Endothelial cell of hepatic sinusoid (primary cell): ENCODE measurements around the gene EHD4.

Experiments used
- in situ Hi-C: cut with HindIII; loops from 2 replicates; pipeline ENCODE4 v1.10.0; 2017; ENCODE audit warnings: low sequenced_read_pairs

Gene EHD4

DNA sequence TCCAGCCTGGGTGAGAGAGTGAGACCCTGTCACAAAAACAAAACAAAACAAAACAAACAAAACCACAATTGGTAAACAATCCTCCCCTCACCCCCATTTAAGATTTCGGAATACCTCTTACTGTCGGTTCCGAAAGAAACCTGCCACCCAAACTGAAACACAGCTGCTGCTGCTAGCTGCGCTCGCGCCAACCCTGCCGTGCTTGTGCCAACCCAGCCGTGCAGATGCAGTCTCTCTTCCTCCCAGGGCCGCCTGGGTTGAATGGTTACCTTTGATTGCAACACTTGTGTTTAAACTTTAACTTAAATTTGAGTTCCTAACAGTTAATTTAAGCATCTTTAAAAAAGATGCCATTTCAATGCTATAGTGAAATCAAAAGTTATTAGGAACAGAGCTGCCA lies 50.0 kb downstream of the EHD4 start:
- in situ Hi-C loops = no loop called here

DNA sequence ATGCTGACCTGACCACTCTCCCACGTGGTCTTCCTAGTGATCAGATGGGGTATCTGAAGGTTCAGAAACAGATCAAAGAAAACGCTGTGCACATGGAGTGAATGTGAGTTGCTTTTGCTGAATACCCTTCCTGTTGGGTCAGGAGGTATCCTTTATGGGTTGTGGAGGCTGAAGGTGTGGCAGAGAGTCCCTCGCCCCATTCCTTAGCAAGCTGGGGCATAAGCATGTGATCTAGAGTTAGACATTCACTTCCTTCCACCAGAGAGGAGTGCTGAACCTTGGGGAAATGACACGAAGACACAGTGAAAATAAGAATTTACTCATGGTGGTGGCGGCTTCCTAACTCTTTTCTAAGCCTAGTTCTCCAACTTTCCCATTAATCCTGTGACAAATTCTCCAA lies 50.7 kb downstream of the EHD4 start:
- in situ Hi-C loops = no loop called here

DNA sequence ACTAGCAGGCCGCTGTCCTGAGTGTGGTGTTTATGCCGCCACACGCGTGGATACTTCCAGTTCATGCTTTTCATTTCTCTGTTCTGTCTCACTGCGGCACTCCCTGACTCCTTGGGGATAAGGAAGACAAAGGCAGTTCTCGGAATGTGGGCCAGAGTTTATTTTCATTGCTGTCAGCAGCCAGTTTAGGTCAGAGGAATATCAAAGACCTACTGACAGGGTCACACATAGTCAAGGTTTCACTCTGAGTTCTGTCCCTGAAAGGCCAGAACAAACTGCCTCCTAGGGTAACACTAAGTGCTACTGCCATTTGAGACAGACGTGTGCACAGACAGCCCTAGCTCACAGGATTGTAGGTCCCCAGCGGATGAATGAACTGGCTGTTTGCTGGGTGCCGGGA lies 51.2 kb downstream of the EHD4 start:
- in situ Hi-C loops = no loop called here

DNA sequence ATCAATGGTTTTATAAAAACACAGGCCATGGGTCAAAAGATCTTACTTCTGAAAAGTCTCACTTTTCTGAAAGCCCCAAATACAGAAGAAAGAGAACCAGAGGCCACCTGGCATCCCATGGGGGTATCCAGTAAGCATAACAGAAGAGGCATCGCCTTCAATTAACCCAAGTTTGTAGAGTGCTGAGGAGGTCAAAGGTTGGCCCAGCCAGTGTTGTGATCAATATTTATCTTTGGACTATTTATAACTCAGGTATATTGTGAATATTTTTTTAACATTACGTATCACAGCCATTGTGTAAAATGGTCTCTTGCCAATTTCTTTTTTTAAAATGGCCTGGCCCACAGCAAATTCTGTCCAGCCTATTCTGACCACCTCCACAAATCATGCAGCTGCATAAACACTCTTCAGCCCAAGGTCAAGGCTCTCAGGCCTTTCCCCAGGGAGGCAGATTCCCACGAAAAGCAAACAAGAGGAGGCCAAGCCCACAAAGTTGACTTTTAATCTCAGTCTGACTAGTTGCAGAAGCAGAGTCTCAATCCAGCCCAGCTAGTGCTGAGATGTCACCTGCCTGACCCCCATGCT lies 52.3 kb downstream of the EHD4 start:
- in situ Hi-C loops = no loop called here

DNA sequence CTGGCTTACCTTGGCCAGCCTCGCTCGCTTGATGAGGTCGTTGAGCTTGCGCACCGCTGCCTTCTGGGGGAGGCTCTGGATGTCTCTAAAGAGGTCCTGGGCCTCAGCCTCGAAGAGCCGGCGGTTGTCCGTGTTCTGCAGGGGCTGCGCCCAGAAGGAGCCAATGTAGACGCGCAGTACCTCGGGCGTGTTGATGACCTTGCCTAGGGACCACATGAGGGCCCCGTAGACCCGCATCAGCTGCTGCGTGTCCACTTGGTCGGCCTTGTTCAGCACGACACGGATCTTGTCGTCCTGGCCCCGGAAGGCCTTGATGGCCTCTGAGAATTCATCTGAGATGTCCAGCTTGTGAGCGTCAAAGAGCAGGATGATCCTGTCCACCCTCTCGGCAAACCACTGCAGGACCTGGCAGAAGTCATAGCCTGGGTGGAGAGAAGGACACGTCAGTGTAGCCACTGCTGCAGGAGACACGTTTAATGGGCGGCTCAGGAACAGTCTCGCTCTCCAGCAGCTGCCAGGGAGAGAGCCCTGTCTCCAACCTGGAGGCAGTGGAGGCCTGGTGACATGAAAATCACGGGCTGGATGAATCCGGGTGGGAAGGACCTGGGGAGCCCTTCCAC lies 53.0 kb downstream of the EHD4 start:
- in situ Hi-C loops = no loop called here

DNA sequence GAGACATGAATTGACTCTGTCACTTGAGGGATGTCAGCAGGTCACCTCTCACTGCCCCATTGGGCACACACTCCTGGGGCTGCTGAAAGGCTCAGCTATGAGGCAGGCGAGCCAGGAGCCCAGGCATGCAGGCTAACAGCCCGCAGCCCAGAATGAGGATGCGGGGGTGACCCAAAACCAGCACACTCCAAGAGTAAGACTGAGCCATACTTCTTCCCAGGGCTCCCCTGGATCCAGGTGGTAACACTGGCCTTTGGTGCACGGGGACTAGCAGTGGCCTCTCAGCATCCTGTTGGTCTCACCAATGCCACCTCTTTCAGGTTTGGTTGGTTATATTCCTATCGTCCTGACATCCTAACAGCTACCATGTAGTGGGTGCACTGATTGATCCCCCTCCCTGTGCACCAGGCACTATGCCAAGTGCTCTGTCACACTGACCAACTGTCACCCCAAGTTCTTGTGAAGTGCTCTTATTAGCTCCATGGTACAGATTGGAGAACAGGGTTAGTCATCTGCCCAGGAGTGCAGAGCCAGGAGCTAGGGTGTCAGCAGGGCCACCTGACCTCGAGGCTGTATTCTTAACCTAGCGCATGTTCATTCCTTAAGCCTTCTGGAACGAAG lies 53.7 kb downstream of the EHD4 start:
- in situ Hi-C loops = no loop called here

DNA sequence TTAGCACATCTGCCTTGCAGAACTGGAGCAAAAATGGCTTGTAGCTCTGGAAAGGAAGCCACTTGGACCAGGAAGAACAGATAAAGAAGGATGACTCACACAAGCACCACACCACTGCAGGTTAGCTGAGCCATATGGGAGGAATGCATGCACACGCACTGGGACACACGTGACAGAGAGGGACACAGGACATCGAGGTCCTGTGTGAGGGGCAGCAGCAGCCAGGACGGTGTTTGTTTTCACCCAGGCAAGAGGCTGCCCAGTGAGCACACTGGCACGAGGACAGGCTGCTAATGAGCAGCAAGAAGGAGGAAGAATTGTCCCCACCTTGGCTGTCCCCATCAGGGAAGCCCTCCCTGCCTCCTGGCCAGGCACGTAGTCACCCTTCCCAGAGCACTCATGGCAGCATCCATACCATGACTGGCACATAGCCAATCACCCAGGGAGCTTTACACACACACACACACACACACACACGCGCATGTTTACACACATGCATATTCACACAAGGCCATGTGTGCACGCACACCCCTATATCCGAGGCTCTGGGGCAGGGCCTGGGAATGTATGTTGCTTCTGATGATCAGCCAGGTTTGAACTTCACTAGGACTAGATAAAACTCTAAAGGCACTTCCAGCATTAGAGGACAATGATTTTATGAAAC lies 54.5 kb downstream of the EHD4 start:
- in situ Hi-C loops = no loop called here

DNA sequence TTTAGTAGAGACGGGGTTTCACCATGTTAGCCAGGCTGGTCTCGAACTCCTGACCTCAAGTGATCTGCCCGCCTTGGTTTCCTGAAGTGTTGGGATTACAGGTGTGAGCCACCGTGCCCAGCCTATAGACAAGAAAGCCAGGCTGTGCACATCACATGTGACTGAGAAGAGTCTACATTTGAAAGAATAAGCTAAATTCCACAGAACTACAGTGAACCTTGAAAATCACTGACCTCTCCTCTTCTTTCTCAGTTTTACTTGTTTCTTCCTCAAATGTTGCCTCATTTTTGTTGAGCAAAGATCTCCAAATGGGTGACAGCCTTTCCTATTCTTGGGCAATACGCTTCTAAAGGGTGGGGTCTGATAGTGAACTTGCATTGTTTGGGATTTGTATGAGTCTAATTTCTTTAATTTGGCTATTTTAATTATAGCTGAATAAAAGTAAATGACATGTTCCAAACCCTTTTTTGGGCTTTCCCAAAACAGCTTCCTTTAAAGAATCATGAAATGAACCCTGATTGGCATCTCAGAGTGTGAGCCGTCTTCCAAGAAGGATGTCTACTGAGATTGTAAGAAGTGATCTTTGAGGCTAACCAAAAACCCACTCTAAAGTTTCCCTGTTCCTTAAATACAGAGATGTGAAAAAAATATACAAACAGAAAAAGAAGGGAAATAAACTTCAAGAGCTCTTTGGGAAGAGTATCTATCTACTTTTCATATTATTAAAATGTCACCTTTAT lies 56.9 kb downstream of the EHD4 start:
- in situ Hi-C loops = no loop called here

DNA sequence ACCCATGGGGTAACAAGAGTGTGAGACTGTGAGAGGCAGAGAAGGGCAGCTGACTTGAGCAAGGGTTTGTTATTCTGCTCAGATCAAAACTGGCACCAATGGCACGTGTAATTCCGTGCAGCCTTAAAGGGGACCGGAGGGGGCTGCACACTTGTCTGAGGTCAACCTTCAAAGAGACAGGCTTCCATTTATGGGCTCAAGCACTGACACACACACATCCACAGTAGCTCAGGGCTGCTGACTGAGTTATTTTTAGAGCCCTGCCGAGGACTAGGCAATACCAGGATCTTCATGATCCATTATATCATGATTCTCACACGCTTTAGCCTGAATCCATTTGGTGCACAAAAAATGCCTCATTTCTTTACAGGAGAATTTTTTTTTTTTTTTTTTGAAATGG lies 57.9 kb downstream of the EHD4 start:
- in situ Hi-C loops = no loop called here

DNA sequence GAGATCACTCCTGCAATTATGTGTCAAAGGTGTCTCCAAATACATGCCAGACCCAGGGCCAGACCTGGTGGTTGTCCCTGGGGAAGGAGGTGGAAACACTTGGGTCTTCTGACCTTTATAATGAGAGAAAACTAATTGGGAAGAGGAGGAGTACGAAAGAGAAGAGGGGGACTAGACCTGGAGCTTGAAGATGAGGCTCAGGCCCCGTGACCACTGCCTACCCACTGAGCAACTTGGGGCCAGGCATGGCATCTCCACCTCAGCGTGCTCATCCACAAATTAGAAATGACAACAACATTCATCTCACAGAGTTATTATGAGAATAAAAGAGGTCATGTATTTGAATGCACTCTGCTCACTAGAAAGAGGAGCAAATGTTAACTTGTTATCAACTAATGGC lies 59.1 kb downstream of the EHD4 start:
- in situ Hi-C loops = no loop called here

DNA sequence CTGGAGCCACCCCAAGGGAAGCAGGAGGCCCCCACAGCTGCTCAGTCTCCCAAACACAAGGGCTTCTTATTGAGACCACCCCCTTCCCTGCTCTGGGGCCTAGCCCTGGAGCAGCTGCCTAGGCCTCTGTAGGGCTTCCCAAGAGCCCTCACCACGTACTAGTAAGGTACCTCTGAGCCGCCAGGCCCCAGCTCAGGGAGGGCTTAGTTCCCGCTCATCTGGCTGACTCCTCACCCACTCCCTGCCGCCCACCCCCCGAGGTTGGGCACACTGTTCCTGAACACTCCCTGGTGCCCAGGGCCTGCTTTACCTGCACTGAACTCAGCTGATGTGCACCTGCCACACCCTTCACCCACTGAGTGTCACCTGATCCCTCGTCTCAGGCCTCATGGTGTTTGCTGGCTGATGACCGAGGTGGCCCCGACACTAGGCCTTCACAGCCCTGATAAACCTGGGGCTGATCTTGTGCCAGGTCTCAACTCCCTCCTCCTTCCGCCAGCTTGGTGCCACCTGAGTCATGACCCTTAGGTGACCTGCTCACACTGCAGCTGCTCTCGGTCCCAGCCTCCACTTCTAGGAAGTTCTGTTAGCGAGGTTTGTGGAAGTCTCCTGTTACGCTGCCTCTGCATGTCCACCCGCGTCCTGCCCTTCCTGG lies 60.5 kb downstream of the EHD4 start:
- in situ Hi-C loops = no loop called here

DNA sequence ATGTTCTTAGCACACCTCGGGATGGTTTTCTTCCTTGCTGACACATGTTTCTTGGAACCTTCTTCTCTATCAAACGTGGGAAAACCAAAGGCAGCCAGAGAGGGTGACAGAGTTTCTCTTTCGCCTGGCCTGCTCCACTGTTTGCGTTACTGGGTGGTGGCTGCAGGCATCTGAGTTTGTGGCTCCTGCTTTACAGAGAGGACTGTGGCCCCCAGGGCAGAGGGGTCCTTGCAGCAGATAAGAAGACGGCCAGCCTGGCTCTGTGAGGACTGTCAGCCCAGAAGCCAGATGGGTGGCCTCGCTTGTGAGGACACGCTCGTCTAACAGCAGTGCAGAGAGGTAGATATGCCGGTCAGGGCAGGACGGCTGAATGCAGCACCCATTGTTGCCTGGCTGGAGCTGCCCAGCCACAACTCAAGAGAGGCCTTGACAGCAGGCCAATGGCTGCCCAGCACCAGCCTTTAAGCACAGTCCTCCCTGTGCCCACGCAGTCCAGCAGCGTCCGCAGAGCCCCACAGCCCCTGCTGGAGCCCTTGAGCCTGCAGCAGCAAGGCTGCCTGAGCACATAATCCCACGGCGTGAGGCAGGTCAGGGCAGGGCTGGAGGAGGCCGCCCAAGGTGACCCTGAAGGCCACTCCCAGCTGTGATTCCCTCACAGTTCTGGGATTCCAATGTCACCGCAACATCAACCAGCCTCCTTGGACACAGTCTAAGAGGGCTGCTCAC lies 63.5 kb downstream of the EHD4 start:
- in situ Hi-C loops = loop anchor here (5.0 kb wide), 1 partner anchor 107 kb away; no protein-coding TSS in a partner anchor

DNA sequence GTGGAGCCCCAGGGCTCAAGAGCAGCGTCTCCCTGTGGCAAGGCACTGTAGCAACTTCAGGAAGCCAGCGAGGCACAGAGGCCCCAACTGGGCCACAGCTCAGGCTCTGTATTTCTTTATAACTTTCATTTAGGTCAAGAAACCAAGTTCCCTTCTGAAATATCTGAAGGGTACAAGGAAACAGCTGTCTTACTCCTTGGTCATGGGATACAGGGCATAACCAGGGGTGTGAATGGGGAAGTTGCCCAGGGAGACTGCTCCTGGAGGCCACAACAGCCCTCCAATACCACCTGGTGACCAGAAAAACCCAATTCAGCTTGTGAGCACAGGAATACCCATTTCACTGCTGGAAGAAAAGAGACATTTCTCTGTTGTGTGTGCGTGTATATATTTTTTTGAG lies 65.2 kb downstream of the EHD4 start:
- in situ Hi-C loops = loop anchor here (5.0 kb wide), 1 partner anchor 105 kb away; no protein-coding TSS in a partner anchor

DNA sequence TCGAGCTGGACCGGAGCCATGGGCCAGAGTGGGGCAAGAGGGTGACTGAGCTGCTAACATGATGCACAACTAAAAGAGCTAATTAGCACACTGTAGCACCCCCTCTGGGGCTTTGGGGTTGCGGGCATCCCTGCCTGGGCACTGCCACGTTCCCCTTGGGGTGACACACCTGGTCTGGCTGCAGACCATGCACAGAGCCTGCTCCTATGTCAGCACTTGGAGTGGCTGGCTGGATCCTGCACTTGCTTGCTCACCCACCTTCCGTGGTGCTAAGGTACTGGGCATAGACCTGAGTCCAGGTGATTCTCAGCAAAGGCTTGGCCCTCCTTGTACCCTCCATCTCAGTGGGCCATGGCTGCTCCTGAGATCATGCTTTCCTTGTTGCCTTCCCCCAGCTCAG lies 65.7 kb downstream of the EHD4 start:
- in situ Hi-C loops = loop anchor here (5.0 kb wide), 1 partner anchor 104 kb away; no protein-coding TSS in a partner anchor

DNA sequence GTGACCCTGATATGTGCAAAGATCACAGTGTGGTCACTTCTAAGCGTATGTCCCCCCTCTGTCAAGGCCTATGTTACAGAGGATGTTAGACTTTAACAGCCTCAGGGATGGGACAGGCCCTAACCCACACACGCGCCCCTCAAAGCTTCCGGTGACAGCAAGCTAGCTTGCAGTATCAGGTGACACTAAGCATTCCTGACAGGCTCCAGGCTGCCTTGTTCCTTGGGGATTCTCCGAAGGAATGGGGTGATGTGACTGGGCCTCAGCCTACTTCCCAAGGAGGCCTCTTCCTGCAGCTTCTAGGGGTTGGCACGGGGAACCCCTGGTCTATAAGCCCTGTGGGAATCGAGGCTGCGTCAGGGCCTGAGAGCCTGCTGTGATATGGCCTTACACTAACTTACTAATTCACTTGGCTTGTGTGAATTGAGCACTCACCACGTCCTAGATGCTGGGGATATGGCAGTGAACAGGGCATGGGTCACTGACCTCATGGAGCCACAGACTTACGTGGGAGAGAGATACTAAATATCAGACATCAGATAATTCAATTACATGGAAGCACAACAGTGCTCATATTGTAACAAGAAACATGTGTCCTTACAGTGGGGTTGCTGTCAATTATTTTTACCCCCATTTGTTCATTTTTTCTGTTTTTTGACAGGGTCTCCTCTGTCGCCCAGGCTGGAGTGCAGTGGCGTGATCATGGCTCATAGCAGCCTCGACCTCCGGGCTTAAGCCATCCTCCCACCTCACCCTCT lies 67.1 kb downstream of the EHD4 start:
- in situ Hi-C loops = loop anchor here (5.0 kb wide), 1 partner anchor 103 kb away; no protein-coding TSS in a partner anchor

DNA sequence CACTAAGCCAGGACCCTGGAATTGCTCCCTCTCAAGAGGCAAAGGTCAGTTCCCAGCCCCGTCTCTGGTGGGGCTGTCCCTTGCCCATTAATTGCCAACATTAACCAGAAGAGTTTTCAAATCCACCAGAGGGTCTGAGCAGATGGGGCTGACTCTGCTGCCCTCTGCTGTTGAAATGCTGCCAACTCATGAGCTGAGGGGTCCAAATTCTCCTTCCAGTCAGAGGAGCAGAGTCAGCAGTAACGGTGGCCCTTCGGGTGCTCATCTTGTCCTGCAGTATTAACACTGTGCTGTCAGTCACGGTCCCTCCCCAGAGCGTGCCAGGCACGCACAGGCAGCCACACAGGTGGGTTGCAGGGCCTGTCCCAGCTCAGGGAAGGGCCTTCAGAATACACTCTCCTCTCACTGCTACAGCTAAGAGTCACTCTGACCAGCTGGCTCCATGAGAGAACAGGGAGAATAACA lies 67.8 kb downstream of the EHD4 start:
- in situ Hi-C loops = loop anchor here (5.0 kb wide), 1 partner anchor 102 kb away; no protein-coding TSS in a partner anchor

DNA sequence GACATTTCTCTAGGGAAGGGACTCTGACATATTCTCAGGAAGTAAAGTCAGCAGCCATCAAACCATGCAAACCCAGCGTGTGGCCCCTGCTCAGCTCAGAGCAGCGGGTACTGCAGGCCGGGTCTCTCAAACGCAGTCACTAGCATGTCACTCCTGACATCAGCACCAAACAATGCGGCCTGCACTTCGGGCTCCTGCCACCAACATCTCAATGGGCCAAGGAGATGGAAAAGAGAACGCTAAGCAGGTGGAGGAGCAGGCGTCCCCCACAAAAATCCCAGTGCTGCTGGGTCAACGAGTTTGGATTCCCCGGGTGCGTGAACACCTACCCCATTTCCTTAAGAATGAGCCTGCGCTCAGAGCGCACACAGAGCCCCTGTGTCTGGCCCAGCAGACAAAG lies 68.6 kb downstream of the EHD4 start:
- in situ Hi-C loops = no loop called here

DNA sequence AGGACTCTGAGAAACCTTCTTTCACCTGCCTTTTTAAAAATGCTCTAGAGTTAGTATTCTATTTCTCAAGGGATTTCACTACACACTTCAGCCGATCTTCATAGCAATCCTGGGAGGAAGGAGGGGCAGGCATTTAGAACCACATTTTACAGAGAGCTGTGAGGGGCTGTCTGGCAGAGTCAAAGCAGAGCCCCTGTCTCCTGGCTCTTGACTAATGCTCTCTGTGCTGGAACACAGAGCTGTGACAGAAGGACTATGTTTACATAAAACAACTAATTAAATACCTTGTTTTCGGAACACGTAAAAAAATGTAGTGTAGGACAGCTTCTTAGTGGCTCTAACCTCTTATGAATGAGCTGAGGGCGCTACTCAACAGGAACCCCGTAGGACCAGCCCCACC lies 70.9 kb downstream of the EHD4 start:
- in situ Hi-C loops = no loop called here
